ENCODE results near the gene UPK1A. TPM values are rescaled to one million over a fixed set of nuclear protein-coding genes. Genes with fewer than 3 reads are reported as not detected.

The UPK1A gene
- total RNA-seq, 4 donors from 2014 or later, result not detected

- intact Hi-C loops (cut with DNase I), result loop anchor here (5.0 kb wide), 2 partner anchors 130 to 240 kb away; no protein-coding TSS in a partner anchor
- H3K4me1 ChIP-seq, result no peaks in the 10 kb centered on the region
- no peaks in the 10 kb centered on the region for H3K9me3 ChIP-seq
- H3K27me3 ChIP-seq, result peaks cover 0 to 10% (median 0%) of the 10 kb centered on the region in 4 donors
- TF ChIP-seq, protein P1, sequence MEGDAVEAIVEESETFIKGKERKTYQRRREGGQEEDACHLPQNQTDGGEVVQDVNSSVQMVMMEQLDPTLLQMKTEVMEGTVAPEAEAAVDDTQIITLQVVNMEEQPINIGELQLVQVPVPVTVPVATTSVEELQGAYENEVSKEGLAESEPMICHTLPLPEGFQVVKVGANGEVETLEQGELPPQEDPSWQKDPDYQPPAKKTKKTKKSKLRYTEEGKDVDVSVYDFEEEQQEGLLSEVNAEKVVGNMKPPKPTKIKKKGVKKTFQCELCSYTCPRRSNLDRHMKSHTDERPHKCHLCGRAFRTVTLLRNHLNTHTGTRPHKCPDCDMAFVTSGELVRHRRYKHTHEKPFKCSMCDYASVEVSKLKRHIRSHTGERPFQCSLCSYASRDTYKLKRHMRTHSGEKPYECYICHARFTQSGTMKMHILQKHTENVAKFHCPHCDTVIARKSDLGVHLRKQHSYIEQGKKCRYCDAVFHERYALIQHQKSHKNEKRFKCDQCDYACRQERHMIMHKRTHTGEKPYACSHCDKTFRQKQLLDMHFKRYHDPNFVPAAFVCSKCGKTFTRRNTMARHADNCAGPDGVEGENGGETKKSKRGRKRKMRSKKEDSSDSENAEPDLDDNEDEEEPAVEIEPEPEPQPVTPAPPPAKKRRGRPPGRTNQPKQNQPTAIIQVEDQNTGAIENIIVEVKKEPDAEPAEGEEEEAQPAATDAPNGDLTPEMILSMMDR (IDR thresholded peaks at IDR 0.05), result no peak
- TF ChIP-seq POLR2AphosphoS5 (IDR thresholded peaks at IDR 0.05) (no peak), EP300 (IDR thresholded peaks at IDR 0.05) (no peak)
- H3K36me3 ChIP-seq, result no peaks in the 10 kb centered on the region
- H3K27ac ChIP-seq (replicated peaks in 1 of 4), result no peak overlapping the region
- no peak overlapping the region for H3K4me3 ChIP-seq
- 76% methylated on average over 11 of the region's 11 CpGs for WGBS
- no peak for DNase-seq (ENCODE audit: extremely low spot score)
Observed at GRCh38 chr19:35692010-35692409, 25.7 kb downstream of the UPK1A start.

- Histone ChIP-seq H3K4me3 (no peak overlapping the region), H3K27ac (replicated peaks in 1 of 4) (no peak overlapping the region), H3K4me1 (no peaks in the 10 kb centered on the region), H3K36me3 (no peaks in the 10 kb centered on the region), H3K27me3 (peaks cover 0 to 6% (median 0%) of the 10 kb centered on the region in 4 donors), H3K9me3 (no peaks in the 10 kb centered on the region)
- TF ChIP-seq EP300 (IDR thresholded peaks at IDR 0.05) (no peak), POLR2A (IDR thresholded peaks at IDR 0.05; ENCODE audit: low read depth) (no peak), POLR2AphosphoS5 (IDR thresholded peaks at IDR 0.05) (no peak)
- TF ChIP-seq, protein P1 (IDR thresholded peaks at IDR 0.05), result no peak
- intact Hi-C loops (cut with DNase I), result loop anchor here (5.0 kb wide), 2 partner anchors 129 to 239 kb away; no protein-coding TSS in a partner anchor
- WGBS, result 12% methylated on average over 8 of the region's 8 CpGs
- no peak for DNase-seq (ENCODE audit: extremely low spot score)
Observed at GRCh38 chr19:35693422-35693821, 27.1 kb downstream of the UPK1A start.

DNA sequence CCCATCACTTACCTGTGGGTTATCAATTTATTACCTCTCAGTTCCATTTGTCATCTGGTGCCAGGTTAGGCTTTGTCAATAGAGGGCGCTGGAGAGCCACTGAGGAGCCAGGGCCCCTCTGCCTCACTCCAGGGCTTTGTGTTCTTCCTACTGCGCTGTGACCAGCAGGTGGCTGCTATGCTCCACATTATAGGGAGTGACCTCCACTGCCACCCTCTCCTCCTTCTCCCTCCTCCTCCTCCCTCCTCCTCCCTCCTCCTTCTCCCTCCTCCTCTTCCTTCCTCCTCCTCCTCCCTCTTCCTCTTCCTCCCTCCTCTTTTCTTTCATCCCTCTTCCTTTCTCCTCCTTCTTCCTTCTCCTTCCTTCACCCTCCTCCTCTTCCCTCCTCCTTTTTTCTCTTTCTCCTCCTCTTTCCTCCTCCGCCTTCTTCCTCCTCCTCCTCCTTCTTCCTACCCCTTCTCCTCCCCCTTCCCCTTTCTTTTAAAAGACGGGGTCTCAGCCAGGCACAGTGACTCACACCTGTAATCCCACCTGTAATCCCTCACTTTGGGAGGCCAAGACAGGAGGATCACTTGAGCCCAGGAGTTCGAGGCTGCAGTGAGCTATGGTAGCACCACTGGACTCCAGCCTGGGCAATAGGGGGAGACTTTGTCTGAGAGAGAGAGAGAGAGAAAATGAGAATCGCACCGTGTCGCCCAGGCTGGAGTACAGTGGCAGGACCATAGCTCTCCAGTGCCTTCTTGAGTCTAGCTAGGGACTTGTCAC lies 27.7 kb downstream of the UPK1A start:
- H3K36me3 ChIP-seq, result no peaks in the 10 kb centered on the region
- intact Hi-C loops (cut with DNase I), result loop anchor here (5.0 kb wide), 2 partner anchors 128 to 238 kb away; no protein-coding TSS in a partner anchor

GRCh38 chr19:35695895-35696422 lies 29.6 kb downstream of the UPK1A start:
- no peak overlapping the region for H3K4me3 ChIP-seq
- WGBS, result 78% methylated on average over 2 of the region's 2 CpGs
- TF ChIP-seq EP300 (IDR thresholded peaks at IDR 0.05) (no peak), POLR2A (IDR thresholded peaks at IDR 0.05; ENCODE audit: low read depth) (no peak), POLR2AphosphoS5 (IDR thresholded peaks at IDR 0.05) (no peak)
- TF ChIP-seq, protein P1 (IDR thresholded peaks at IDR 0.05), result no peak
- no peaks in the 10 kb centered on the region for H3K4me1 ChIP-seq
- H3K27ac ChIP-seq (replicated peaks in 1 of 4), result no peak overlapping the region
- H3K36me3 ChIP-seq, result no peaks in the 10 kb centered on the region
- H3K9me3 ChIP-seq, result no peaks in the 10 kb centered on the region
- DNase-seq (ENCODE audit: extremely low spot score), result no peak
- intact Hi-C loops (cut with DNase I), result loop anchor here (1.0 kb wide), 1 partner anchor 20 kb away; no protein-coding TSS in a partner anchor
- H3K27me3 ChIP-seq, result no peaks in the 10 kb centered on the region

More for the DNA sequence above, 27.7 kb downstream of the UPK1A start:
- H3K27ac ChIP-seq (replicated peaks in 1 of 4), result no peak overlapping the region
- no peaks in the 10 kb centered on the region for H3K4me1 ChIP-seq
- DNase-seq (ENCODE audit: extremely low spot score), result peak; percentile 95
- H3K4me3 ChIP-seq, result no peak overlapping the region
- WGBS, result 28% methylated on average over 8 of the region's 8 CpGs
- TF ChIP-seq, protein P1 (IDR thresholded peaks at IDR 0.05), result peak; percentile 94 to 99 (median 99)
- TF ChIP-seq POLR2A (IDR thresholded peaks at IDR 0.05; ENCODE audit: low read depth) (no peak), POLR2AphosphoS5 (IDR thresholded peaks at IDR 0.05) (peak; percentile 46 to 69)
- peaks cover 0 to 3% (median 0%) of the 10 kb centered on the region in 4 donors for H3K27me3 ChIP-seq
- H3K9me3 ChIP-seq, result no peaks in the 10 kb centered on the region

Data from esophagus muscularis mucosa (tissue), 4 donors.